HFF-Myc (cell line): Measurements from ENCODE around the gene THBS3.

Experiments used
- DNase-seq: peaks from one replicate; pipeline ENCODE4 v3.0.0-alpha.2; 2011; ENCODE audit warnings: low read depth; ENCODE audit errors: extremely low read depth
- H3K4me3 ChIP-seq: replicated peaks from 2 replicates; pipeline ENCODE4 v1.5.1; 2011; ENCODE audit warnings: low read depth, mild to moderate bottlenecking, control low read depth, low read length
- TF ChIP-seq, protein P1 (sequence below): IDR thresholded peaks from 2 replicates; pipeline ENCODE4 v1.5.1; 2012; ENCODE audit warnings: mild to moderate bottlenecking, low read depth, low read length, control low read depth; ENCODE audit errors: missing control alignments

THBS3 gene

DNA sequence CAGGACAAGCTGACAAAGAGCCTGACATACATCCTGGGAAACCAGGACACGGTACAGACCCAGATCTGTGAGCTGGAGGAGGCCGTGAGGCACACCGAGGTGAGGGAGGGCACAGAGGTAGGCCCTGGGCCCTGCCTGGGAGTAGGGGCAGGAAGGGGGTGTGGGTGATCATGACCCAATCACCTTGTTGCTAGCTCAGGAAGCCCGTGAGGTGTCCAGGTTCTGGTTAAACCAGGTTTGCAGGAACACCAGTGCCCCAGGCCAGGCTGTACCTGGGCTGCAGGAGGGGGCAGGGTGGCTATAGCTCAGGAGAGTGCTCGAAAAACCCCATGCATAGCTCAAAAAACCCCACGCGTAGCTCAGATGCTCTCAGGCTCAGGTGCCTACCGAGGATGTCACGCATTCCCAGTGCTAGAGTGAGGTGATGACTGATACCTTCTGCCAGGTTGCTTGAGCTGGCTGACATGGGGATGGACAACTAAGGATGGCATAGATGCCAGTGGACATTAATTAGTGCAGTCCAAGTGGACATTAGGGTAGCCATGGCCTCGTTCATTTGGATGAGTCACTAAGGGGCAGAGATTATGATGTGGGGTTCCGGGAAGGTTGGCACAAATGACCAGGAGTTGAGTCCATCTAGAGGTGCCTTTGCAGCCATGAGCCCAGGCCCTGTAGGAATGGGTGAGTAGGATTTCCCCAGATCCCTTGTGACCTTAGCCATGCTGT is 30.3 kb downstream of the THBS3 start:
- TF ChIP-seq, protein P1, sequence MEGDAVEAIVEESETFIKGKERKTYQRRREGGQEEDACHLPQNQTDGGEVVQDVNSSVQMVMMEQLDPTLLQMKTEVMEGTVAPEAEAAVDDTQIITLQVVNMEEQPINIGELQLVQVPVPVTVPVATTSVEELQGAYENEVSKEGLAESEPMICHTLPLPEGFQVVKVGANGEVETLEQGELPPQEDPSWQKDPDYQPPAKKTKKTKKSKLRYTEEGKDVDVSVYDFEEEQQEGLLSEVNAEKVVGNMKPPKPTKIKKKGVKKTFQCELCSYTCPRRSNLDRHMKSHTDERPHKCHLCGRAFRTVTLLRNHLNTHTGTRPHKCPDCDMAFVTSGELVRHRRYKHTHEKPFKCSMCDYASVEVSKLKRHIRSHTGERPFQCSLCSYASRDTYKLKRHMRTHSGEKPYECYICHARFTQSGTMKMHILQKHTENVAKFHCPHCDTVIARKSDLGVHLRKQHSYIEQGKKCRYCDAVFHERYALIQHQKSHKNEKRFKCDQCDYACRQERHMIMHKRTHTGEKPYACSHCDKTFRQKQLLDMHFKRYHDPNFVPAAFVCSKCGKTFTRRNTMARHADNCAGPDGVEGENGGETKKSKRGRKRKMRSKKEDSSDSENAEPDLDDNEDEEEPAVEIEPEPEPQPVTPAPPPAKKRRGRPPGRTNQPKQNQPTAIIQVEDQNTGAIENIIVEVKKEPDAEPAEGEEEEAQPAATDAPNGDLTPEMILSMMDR = no peak
- DNase-seq = no peak
- no peak overlapping the region for H3K4me3 ChIP-seq

GRCh38 chr1:155176544-155177071 is 31.1 kb downstream of the THBS3 start:
- TF ChIP-seq, protein P1 = peak; percentile 96
- DNase-seq = no peak
- H3K4me3 ChIP-seq = no peak overlapping the region

GRCh38 chr1:155175927-155176371 is 31.7 kb downstream of the THBS3 start:
- no peak for DNase-seq
- TF ChIP-seq, protein P1 = no peak
- no peak overlapping the region for H3K4me3 ChIP-seq

DNA sequence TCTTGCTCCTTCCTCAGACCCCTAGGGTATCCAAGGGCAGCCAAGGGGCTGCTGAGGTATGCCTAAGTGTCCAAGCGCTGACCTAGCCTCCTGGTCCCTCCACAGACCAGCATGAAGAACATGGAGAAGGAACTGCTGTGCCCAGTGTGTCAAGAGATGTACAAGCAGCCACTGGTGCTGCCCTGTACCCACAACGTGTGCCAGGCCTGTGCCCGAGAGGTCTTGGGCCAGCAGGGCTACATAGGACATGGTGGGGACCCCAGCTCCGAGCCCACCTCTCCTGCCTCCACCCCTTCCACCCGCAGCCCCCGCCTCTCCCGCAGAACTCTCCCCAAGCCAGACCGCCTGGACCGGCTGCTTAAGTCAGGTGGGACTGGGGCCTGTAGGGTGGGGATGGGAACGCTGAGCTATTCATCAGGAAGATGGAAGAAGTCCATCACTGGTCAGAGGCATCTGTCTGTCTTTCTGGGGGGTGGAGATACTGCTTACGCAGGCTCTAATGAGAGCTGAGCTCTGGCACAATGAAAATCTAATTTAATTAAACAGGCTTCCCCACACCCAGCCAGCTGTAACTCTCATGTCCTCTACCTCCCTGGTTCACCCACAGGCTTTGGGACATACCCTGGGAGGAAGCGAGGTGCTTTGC is 32.3 kb downstream of the THBS3 start:
- no peak overlapping the region for H3K4me3 ChIP-seq
- TF ChIP-seq, protein P1 = no peak
- DNase-seq = no peak

- TF ChIP-seq, protein P1 = no peak
- H3K4me3 ChIP-seq = peak overlapping the region; percentile 91
- DNase-seq = no peak
Measured at GRCh38 chr1:155174324-155175280, 33.1 kb downstream of the THBS3 start.
